Activated T-helper 2 cell treated with anti-CD3 and anti-CD28 coated beads, Interferon-gamma antibody, Interleukin-2, Interleukin-4, amounts not matched to agents 10 μg/mL and 5 μg/mL and 100 μg/mL, durations not matched to agents 14 hours and 24 hours and 36 hours (primary cell): Measurements from ENCODE around the gene PML. TPM values are rescaled to one million over a fixed set of nuclear protein-coding genes. Genes with fewer than 3 reads are reported as not detected.

Experiments
- DNase-seq: peaks from one replicate; pipeline ENCODE4 v3.0.0; 2021; ENCODE audit warnings: low spot score
- H3K27ac Mint-ChIP-seq: one replicate; pipeline ENCODE4 v1.8.0; 2021; ENCODE audit warnings: mixed read lengths
- H3K27me3 Mint-ChIP-seq: one replicate; pipeline ENCODE4 v1.8.0; 2021; ENCODE audit warnings: low read depth, mixed read lengths
- H3K36me3 Mint-ChIP-seq: one replicate; pipeline ENCODE4 v1.8.0; 2021; ENCODE audit warnings: low read depth, mixed read lengths
- H3K4me1 Mint-ChIP-seq: one replicate; pipeline ENCODE4 v1.8.0; 2021; ENCODE audit warnings: low read depth, mixed read lengths
- H3K4me3 Mint-ChIP-seq: one replicate; pipeline ENCODE4 v1.8.0; 2021; ENCODE audit warnings: low read depth, mild to moderate bottlenecking, moderate library complexity, mixed read lengths
- H3K9me3 Mint-ChIP-seq: one replicate; pipeline ENCODE4 v1.8.0; 2021; ENCODE audit warnings: mixed read lengths
- intact Hi-C: fragments of 100-400 bp; cut with micrococcal nuclease; formaldehyde crosslinking; loops from one replicate; pipeline ENCODE4 v1.15.1; 2023
- total RNA-seq: library from RNA; stranded (reverse); gene quantifications from 2 replicates; pipeline ENCODE4 v1.2.3, GENCODE V29; 2022

Gene PML
- total RNA-seq, 1 donor from 2014 or later, result 64.5 TPM

GRCh38 chr15:73990250-73991005 lies 4.1 kb upstream of the PML start:
- Mint-ChIP-seq H3K4me3 (peak overlapping the region; percentile 81), H3K27me3 (no peaks in the 10 kb centered on the region), H3K4me1 (peaks cover 29% of the 10 kb centered on the region), H3K27ac (no peak overlapping the region), H3K9me3 (no peaks in the 10 kb centered on the region), H3K36me3 (peaks cover 5% of the 10 kb centered on the region)
- intact Hi-C loops, result loop anchor here (10.0 kb wide), 2 partner anchors 474 to 794 kb away; partner anchors contain the start of genes CSK and UBL7
- no peak for DNase-seq

DNA sequence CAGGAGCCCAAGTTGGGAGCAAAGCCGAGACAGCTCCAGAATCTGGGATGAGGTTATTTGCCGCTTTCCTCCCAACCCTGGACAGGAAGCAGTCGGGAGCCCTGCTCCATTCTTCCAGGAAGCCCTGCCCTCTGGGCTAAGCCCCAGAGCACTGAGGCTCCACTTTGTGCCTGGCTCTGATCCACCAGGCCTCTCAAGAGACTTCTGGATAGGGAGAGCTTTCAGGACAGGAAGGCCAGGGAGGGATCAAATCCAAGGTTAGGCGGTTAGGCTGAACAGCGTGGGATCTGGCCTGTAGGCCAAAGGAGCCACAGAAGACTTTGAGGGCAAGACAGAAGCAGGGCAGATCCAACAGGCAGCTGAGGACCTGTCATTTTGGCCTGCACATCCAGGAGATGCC lies 3.3 kb upstream of the PML start:
- H3K27me3 Mint-ChIP-seq, result no peaks in the 10 kb centered on the region
- no peak for DNase-seq
- peaks cover 7% of the 10 kb centered on the region for H3K36me3 Mint-ChIP-seq
- H3K4me1 Mint-ChIP-seq, result peaks cover 30% of the 10 kb centered on the region
- H3K4me3 Mint-ChIP-seq, result peak overlapping the region; percentile 81
- intact Hi-C loops, result loop anchor here (10.0 kb wide), 2 partner anchors 474 to 794 kb away; partner anchors contain the start of genes CSK and UBL7
- no peak overlapping the region for H3K27ac Mint-ChIP-seq
- H3K9me3 Mint-ChIP-seq, result no peaks in the 10 kb centered on the region

- peak; percentile 93 for DNase-seq
- H3K36me3 Mint-ChIP-seq, result peaks cover 11% of the 10 kb centered on the region
- H3K27ac Mint-ChIP-seq, result peak within 1 kb of the TSS; percentile 85
- no peaks in the 10 kb centered on the region for H3K9me3 Mint-ChIP-seq
- peak within 1 kb of the TSS; percentile 81 for H3K4me3 Mint-ChIP-seq
- no peaks in the 10 kb centered on the region for H3K27me3 Mint-ChIP-seq
- H3K4me1 Mint-ChIP-seq, result peaks cover 35% of the 10 kb centered on the region
- intact Hi-C loops, result loop anchor here (10.0 kb wide), 2 partner anchors 473 to 793 kb away; partner anchors contain the start of genes CSK and UBL7
These were observed 2.6 kb upstream of the PML start, which contains the start of gene STOML1 for GRCh38 chr15:73991726-73992593. Gene STOML1, minus strand, starts transcription at chr15:73992295. Its CDS starts 72 bp downstream, at chr15:73992223.

DNA sequence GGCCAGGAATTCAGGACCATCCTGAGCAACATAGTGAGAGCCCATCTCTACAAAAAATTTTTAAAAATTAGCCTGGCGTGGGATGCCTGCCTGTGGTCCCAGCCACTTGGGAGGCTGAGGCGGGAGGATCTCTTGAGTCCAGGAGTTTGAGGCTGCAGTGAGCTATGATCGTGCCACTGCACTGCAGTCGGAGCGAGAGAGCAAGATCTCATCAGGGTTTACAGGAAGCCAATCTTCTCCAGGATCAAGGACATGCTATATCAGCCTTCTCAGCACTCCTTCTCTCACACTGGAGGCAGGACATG lies 2.0 kb upstream of the PML start:
- H3K9me3 Mint-ChIP-seq, result no peaks in the 10 kb centered on the region
- H3K27me3 Mint-ChIP-seq, result no peaks in the 10 kb centered on the region
- no peak for DNase-seq
- intact Hi-C loops, result loop anchor here (10.0 kb wide), 2 partner anchors 472 to 792 kb away; partner anchors contain the start of genes CSK and UBL7
- H3K36me3 Mint-ChIP-seq, result peaks cover 17% of the 10 kb centered on the region
- peaks cover 41% of the 10 kb centered on the region for H3K4me1 Mint-ChIP-seq
- H3K27ac Mint-ChIP-seq, result peak overlapping the region; percentile 85
- peak overlapping the region; percentile 77 for H3K4me3 Mint-ChIP-seq

DNA sequence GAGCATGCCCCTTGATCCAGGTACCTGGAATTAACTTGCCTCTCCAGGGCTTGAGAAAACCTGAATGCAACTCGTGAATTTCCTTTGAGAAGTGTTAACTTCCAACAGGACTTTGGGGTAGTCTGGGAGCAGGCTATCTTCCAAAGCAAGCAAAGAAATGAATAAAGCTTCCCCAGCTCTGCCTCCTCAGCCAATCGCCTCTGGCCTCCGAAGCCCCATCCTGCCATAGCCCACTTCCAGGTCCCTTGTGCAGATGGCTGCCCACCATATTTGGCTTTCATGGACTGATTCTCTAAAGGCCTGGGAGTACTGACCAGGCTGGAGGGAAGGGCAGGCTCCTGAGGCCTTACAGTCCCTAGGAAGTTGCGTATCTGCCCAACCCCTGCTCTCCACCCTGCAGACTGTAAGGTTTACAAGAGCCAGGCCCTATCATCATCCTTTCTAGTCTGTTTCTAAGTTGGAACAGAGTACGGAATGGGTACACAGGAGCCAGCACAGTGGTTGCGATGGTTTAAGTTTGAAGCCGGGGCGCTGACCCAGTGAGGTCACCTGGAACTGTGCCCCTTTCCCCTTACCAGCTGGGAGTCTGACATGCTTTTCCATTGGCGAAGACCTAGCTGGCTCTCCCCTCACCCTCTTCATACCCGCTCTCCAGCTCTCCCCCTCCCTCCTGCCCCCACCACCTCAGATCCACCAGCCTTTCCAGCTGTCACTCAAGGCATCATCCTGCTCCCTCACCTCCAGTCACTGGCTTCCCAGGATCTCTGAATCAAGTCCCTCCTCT lies 1.1 kb upstream of the PML start:
- Mint-ChIP-seq H3K4me1 (peaks cover 45% of the 10 kb centered on the region), H3K9me3 (no peaks in the 10 kb centered on the region), H3K27ac (peak overlapping the region; percentile 94), H3K36me3 (peaks cover 23% of the 10 kb centered on the region), H3K4me3 (peak overlapping the region; percentile 90), H3K27me3 (no peaks in the 10 kb centered on the region)
- intact Hi-C loops, result loop anchor here (10.0 kb wide), 2 partner anchors 471 to 791 kb away; partner anchors contain the start of genes CSK and UBL7
- no peak for DNase-seq

GRCh38 chr15:73994912-73995622 lies 551 bp downstream of the PML start:
- H3K36me3 Mint-ChIP-seq, result peaks cover 34% of the 10 kb centered on the region
- H3K4me3 Mint-ChIP-seq, result peak overlapping the region; percentile 90
- no peaks in the 10 kb centered on the region for H3K27me3 Mint-ChIP-seq
- H3K9me3 Mint-ChIP-seq, result no peaks in the 10 kb centered on the region
- H3K27ac Mint-ChIP-seq, result peak overlapping the region; percentile 94
- intact Hi-C loops, result loop anchor here (1.0 to 10.0 kb wide), 5 partner anchors 12 to 790 kb away; partner anchors contain the start of genes CSK and UBL7
- DNase-seq, result no peak
- peaks cover 51% of the 10 kb centered on the region for H3K4me1 Mint-ChIP-seq

- Mint-ChIP-seq H3K36me3 (peaks cover 42% of the 10 kb centered on the region), H3K4me3 (peak overlapping the region; percentile 90), H3K27me3 (no peaks in the 10 kb centered on the region), H3K9me3 (no peaks in the 10 kb centered on the region), H3K27ac (peak overlapping the region; percentile 94), H3K4me1 (peaks cover 51% of the 10 kb centered on the region)
- no peak for DNase-seq
- intact Hi-C loops, result loop anchor here (2.0 to 10.0 kb wide), 3 partner anchors 23 to 789 kb away; partner anchors contain the start of genes CSK and UBL7
These were observed 1.8 kb downstream of the PML start for GRCh38 chr15:73996267-73996666.

DNA sequence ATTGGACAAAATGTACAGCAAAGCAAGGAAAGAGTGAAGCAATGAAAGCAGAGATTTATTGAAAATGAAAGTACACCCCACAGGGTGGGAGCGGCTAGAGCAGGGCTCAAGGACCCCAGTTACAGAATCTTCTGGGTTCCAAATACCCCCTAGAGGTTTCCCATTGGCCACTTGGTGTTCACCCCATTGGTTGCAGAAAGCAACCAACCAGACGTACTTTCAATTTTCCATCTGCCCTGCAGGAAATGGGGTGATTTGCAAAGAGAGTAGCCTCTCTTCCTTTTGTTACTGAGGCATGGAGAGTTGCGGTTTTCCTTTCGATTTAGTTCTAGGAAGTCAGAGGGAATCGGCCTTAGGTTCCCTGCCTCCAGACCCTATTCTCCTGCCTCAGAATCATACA lies 2.4 kb downstream of the PML start:
- peak overlapping the region; percentile 90 for H3K4me3 Mint-ChIP-seq
- H3K27ac Mint-ChIP-seq, result peak overlapping the region; percentile 94
- intact Hi-C loops, result loop anchor here (2.0 to 10.0 kb wide), 3 partner anchors 24 to 788 kb away; partner anchors contain the start of genes CSK and UBL7
- peak; percentile 51 for DNase-seq
- peaks cover 50% of the 10 kb centered on the region for H3K4me1 Mint-ChIP-seq
- H3K27me3 Mint-ChIP-seq, result no peaks in the 10 kb centered on the region
- H3K36me3 Mint-ChIP-seq, result peaks cover 45% of the 10 kb centered on the region
- H3K9me3 Mint-ChIP-seq, result no peaks in the 10 kb centered on the region

DNA sequence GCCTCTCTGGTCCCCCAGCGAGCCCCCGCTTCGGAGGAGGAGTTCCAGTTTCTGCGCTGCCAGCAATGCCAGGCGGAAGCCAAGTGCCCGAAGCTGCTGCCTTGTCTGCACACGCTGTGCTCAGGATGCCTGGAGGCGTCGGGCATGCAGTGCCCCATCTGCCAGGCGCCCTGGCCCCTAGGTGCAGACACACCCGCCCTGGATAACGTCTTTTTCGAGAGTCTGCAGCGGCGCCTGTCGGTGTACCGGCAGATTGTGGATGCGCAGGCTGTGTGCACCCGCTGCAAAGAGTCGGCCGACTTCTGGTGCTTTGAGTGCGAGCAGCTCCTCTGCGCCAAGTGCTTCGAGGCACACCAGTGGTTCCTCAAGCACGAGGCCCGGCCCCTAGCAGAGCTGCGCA lies 3.5 kb downstream of the PML start:
- Mint-ChIP-seq H3K4me1 (peaks cover 45% of the 10 kb centered on the region), H3K27ac (peak overlapping the region; percentile 94)

DNA sequence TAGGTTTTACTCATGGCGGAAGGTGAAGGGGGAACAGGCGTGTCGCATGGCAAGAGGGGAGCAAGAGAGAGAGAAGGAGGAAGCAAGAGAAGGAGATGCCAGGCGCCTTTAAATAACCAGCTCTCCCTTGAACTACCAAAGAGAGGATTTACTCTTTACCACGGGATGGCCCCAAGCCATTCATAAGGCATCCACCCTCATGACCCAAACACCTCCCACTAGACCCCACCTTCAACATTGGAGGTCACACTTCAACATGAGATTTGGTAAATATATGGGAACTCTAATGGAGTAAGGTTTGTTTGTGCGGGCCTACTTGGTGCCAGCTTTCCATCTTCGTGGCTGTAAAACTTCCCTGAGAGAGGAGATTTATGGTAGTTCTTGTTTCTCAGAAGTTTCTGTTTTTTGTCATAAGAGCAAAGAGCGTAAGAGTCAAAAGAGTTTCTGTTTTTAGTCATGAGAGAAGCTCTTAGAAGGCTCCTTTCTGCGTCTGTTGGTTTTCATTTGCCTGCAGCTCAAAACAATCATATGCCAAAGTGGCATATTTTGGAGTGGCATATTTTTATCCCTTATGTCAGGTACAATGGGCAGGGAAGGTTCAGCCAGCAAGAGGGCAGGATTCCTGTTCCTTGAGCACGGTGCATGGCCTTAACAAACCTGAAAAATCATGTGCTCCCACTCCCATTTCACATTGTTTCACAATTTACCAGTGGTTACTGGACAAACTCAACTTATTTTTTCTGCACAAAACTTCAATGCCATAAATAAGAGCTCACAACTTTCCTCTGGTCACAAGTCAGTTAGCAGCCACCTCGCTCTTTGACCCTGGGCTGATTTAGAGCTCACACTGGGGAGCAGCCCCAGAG lies 12.5 kb downstream of the PML start:
- peaks cover 7% of the 10 kb centered on the region for H3K9me3 Mint-ChIP-seq
- H3K4me3 Mint-ChIP-seq, result peak overlapping the region; percentile 67
- H3K36me3 Mint-ChIP-seq, result peaks cover 85% of the 10 kb centered on the region
- H3K27me3 Mint-ChIP-seq, result no peaks in the 10 kb centered on the region
- peak overlapping the region; percentile 97 for H3K27ac Mint-ChIP-seq
- intact Hi-C loops, result loop anchor here (1.0 to 5.0 kb wide), 2 partner anchors 13 to 40 kb away; partner anchors contain the start of gene PML
- no peak for DNase-seq
- peaks cover 46% of the 10 kb centered on the region for H3K4me1 Mint-ChIP-seq

More for the DNA sequence above, 3.5 kb downstream of the PML start:
- intact Hi-C loops, result loop anchor here (2.0 to 10.0 kb wide), 3 partner anchors 25 to 787 kb away; partner anchors contain the start of genes CSK and UBL7
- H3K9me3 Mint-ChIP-seq, result no peaks in the 10 kb centered on the region
- no peak for DNase-seq
- no peaks in the 10 kb centered on the region for H3K27me3 Mint-ChIP-seq
- H3K36me3 Mint-ChIP-seq, result peaks cover 50% of the 10 kb centered on the region
- H3K4me3 Mint-ChIP-seq, result no peak overlapping the region
